Peyer's patch (tissue), 4 donors: ENCODE data around the gene LPIN2. TPM values are rescaled to one million over a fixed set of nuclear protein-coding genes. Genes with fewer than 3 reads are reported as not detected.

ENCODE experiments used
- DNase-seq, 3 donors: peaks; one replicate each; pipeline ENCODE4 v3.0.0-alpha.2; 2017 to 2019
- H3K27ac ChIP-seq, 4 donors: fragments of 200-600 bp; sonication (generic); one replicate each; pipeline ENCODE4 v1.5.1; 2016 to 2019
- H3K27me3 ChIP-seq, 2 donors: fragments of 200-600 bp; sonication (generic); one replicate each; pipeline ENCODE4 v1.5.1; 2019
- H3K36me3 ChIP-seq, 3 donors: fragments of 200-600 bp; sonication (generic); one replicate each; pipeline ENCODE4 v1.5.1; 2016 to 2019
- H3K4me1 ChIP-seq, 4 donors: fragments of 200-600 bp; sonication (generic); one replicate each; pipeline ENCODE4 v1.5.1; 2016 to 2019
- H3K4me3 ChIP-seq, 4 donors: fragments of 200-600 bp; sonication (generic); 1 replicate in 3 of 4; 2 replicates in 1 of 4; pipeline ENCODE4 v1.5.1; 2016 to 2019; ENCODE audit warnings: mild to moderate bottlenecking in 1 of 4
- H3K9me3 ChIP-seq, 4 donors: fragments of 200-600 bp; sonication (generic); one replicate each; pipeline ENCODE4 v1.5.1; 2016 to 2019; ENCODE audit warnings: mild to moderate bottlenecking in 1 of 4
- POLR2A ChIP-seq, 2 donors: fragments of 450-650 bp; IDR thresholded peaks; one replicate each; pipeline ENCODE4 v1.5.1; 2017; ENCODE audit warnings: antibody characterized with exemption in 2 of 2, mild to moderate bottlenecking in 2 of 2, moderate library complexity in 2 of 2
- total RNA-seq, 4 donors: library from RNA; depleted of rRNA; stranded (reverse); fragments of >200 nt; gene quantifications; one replicate each; pipeline ENCODE4 v1.1.0, GENCODE V29; 2016
- TF ChIP-seq, protein P1 (sequence below), 6 experiments: fragments of 450-650 bp in 4 of 6; fragments of 200-600 bp in 2 of 6; sonication (generic) in 1 of 6; IDR thresholded peaks; one replicate each; pipeline ENCODE4 v1.5.1; 2017 to 2019; ENCODE audit warnings: antibody characterized with exemption in 6 of 6, mild to moderate bottlenecking in 3 of 6, moderate library complexity in 1 of 6

The LPIN2 gene
- total RNA-seq, 4 donors from 2014 or later, result 29.7 to 178 (median 133) TPM

DNA sequence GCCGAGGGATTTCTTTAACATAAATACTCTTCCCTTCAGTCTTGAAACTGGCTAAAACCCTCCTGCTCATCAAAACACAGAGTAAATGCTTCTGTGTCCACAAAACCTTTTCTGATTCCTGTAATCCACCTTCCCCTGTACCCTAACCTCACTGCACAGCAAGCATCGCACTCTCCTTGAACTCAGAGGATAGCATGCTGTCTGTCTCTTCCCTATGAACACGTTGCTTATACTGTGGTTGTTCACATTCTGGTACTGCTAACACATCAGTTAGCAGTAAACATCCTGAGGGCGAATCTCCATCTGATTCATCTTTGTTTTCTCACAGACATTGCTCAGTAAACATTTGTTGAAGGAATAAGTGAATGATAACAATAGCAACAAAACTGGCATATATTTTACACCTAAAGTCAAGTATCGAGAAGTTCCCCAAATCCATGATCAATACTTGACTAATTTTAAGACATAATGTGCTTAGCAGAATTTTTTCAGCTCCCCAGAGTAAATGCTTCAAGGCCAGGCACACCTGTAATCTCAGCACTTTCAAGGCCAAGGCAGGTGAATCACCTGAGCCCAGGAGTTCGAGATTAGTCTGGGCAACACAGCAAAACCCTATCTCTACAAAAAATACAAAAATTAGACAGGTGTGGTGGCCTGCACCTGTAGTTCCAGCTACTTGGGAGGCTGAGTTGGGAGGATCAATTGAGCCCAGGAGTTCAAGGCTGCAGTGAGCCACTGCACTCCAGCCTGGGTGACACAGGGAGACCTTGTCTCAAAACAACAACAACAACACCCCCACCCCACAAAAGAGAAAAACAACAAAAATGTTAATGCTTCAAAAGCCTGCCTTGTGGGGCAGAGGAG lies 45.6 kb upstream of the LPIN2 start:
- Histone ChIP-seq H3K4me3 (no peak overlapping the region), H3K27me3 (no peaks in the 10 kb centered on the region), H3K9me3 (no peaks in the 10 kb centered on the region), H3K27ac (peak overlapping the region; percentile 67 to 80 (median 73)), H3K4me1 (peaks cover 0 to 21% (median 3%) of the 10 kb centered on the region in 4 donors), H3K36me3 (no peaks in the 10 kb centered on the region)
- DNase-seq, result no peak
- TF ChIP-seq POLR2A (IDR thresholded peaks at IDR 0.05), result peak in 1 of 2 donors; percentile 39
- TF ChIP-seq, protein P1, sequence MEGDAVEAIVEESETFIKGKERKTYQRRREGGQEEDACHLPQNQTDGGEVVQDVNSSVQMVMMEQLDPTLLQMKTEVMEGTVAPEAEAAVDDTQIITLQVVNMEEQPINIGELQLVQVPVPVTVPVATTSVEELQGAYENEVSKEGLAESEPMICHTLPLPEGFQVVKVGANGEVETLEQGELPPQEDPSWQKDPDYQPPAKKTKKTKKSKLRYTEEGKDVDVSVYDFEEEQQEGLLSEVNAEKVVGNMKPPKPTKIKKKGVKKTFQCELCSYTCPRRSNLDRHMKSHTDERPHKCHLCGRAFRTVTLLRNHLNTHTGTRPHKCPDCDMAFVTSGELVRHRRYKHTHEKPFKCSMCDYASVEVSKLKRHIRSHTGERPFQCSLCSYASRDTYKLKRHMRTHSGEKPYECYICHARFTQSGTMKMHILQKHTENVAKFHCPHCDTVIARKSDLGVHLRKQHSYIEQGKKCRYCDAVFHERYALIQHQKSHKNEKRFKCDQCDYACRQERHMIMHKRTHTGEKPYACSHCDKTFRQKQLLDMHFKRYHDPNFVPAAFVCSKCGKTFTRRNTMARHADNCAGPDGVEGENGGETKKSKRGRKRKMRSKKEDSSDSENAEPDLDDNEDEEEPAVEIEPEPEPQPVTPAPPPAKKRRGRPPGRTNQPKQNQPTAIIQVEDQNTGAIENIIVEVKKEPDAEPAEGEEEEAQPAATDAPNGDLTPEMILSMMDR (IDR thresholded peaks at IDR 0.05), result no peak

DNA sequence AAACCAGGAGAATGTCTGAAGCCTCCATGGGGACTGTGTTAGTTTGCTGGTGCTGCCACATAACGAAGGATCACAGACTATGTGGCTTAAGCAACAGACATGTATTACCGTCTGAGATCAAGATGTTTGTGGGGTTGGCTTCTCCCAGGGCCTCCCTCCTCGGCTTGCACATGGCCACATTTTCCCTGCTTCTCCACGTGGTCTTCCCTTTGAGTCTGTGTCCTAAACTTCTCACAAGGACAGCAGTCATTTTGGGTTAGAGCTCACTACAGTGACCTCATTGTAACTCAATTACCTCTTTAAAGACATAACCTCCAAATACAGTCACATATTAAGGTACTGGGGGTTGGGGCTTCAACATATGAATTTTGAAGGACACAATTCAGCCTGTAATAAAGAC lies 44.6 kb upstream of the LPIN2 start:
- H3K36me3 ChIP-seq, result no peaks in the 10 kb centered on the region
- no peak for TF ChIP-seq POLR2A (IDR thresholded peaks at IDR 0.05)
- TF ChIP-seq, protein P1 (IDR thresholded peaks at IDR 0.05), result no peak
- H3K4me3 ChIP-seq, result no peak overlapping the region
- peak overlapping the region; percentile 67 to 80 (median 73) for H3K27ac ChIP-seq
- H3K4me1 ChIP-seq, result peaks cover 0 to 22% (median 5%) of the 10 kb centered on the region in 4 donors
- no peak for DNase-seq
- no peaks in the 10 kb centered on the region for H3K27me3 ChIP-seq
- H3K9me3 ChIP-seq, result no peaks in the 10 kb centered on the region

DNA sequence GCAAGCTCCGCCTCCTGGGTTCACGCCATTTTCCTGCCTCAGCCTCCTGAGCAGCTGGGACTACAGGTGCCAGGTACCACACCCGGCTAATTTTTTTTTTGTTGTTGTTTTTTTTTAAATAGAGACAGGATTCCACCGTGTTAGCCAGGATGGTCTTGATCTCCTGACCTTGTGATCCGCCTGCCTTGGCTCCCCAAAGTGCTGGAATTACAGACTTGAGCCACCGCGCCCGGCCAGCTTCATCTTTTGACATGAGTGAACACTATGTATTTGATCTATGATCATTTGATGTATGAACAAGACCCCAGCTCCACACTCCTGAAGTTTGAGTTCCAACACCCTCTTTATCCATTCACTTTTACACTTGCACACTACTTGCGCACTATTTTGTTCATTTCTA lies 43.4 kb upstream of the LPIN2 start:
- no peak for DNase-seq
- Histone ChIP-seq H3K27ac (no peak overlapping the region), H3K27me3 (no peaks in the 10 kb centered on the region), H3K9me3 (no peaks in the 10 kb centered on the region), H3K4me1 (peaks cover 0 to 22% (median 6%) of the 10 kb centered on the region in 4 donors), H3K36me3 (no peaks in the 10 kb centered on the region), H3K4me3 (no peak overlapping the region)
- no peak for TF ChIP-seq POLR2A (IDR thresholded peaks at IDR 0.05)
- TF ChIP-seq, protein P1 (IDR thresholded peaks at IDR 0.05), result no peak

DNA sequence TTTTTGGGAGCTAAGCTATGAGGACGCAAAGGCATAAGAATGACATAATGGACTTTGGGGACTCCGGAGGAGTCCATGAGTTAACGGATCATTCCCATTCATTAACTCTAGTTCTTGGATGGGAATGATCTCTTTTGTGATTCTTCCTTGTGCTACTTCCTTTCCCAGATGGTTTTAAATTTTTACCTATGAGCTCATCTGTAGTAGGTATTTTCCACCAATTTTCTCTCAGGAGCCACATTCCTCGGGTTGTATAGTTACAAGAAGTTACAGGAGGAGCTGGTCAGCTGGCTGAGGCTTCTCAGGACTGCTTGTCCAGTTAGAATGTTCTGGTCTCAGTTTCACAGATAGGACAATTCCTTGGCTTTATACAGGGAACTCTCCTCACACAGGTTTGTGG lies 42.9 kb upstream of the LPIN2 start:
- H3K36me3 ChIP-seq, result no peaks in the 10 kb centered on the region
- peaks cover 0 to 22% (median 8%) of the 10 kb centered on the region in 4 donors for H3K4me1 ChIP-seq
- no peak for DNase-seq
- no peak overlapping the region for H3K4me3 ChIP-seq
- TF ChIP-seq, protein P1 (IDR thresholded peaks at IDR 0.05), result no peak
- no peak for TF ChIP-seq POLR2A (IDR thresholded peaks at IDR 0.05)
- H3K27ac ChIP-seq, result no peak overlapping the region
- no peaks in the 10 kb centered on the region for H3K9me3 ChIP-seq
- no peaks in the 10 kb centered on the region for H3K27me3 ChIP-seq

DNA sequence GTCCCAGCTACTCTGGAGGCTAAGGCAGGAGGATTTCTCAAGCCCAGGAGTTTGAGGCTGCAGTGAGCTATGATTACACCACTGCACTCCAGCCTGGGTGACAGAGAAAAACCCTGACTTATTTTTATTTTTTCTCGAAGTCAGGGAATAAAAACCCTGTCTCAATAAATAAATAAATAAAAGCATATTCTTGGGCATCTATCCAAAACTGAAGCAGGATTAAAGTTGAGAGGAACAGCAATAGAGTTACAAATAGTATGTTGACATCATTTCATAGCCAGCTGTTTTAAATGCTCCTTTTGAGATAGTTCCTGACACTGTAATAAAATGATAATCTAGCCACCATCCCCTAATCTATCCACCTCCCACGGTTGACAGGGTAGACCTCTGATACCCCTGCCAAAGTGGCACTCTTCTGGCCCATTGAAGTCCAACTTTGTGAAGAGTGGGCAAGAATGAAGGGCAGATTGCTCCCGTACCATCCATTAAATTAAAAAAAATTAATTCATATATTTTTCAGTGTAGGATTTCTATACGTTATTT lies 42.3 kb upstream of the LPIN2 start:
- peaks cover 0 to 22% (median 8%) of the 10 kb centered on the region in 4 donors for H3K4me1 ChIP-seq
- TF ChIP-seq, protein P1 (IDR thresholded peaks at IDR 0.05), result no peak
- TF ChIP-seq POLR2A (IDR thresholded peaks at IDR 0.05), result no peak

More for the DNA sequence above, 42.3 kb upstream of the LPIN2 start:
- no peaks in the 10 kb centered on the region for H3K36me3 ChIP-seq
- H3K4me3 ChIP-seq, result no peak overlapping the region
- no peak for DNase-seq
- H3K27ac ChIP-seq, result no peak overlapping the region
- no peaks in the 10 kb centered on the region for H3K9me3 ChIP-seq
- H3K27me3 ChIP-seq, result no peaks in the 10 kb centered on the region
